Activated CD4-positive, alpha-beta T cell treated with anti-CD3 and anti-CD28 coated beads, Interleukin-10, Interleukin-2, amounts not matched to agents 100 ng/mL and 50 ng/mL, durations not matched to agents 16 hours and 8 hours (primary cell): ENCODE data around the gene NAT16.
"Not testable (repeated sequence)": the region's sequence is repeated elsewhere in the genome, so short reads cannot be mapped to it uniquely, and the experiment has no call there.

Source experiments
- DNase-seq: peaks from one replicate; pipeline ENCODE4 v3.0.0-alpha.2; 2020

NAT16 gene

DNA sequence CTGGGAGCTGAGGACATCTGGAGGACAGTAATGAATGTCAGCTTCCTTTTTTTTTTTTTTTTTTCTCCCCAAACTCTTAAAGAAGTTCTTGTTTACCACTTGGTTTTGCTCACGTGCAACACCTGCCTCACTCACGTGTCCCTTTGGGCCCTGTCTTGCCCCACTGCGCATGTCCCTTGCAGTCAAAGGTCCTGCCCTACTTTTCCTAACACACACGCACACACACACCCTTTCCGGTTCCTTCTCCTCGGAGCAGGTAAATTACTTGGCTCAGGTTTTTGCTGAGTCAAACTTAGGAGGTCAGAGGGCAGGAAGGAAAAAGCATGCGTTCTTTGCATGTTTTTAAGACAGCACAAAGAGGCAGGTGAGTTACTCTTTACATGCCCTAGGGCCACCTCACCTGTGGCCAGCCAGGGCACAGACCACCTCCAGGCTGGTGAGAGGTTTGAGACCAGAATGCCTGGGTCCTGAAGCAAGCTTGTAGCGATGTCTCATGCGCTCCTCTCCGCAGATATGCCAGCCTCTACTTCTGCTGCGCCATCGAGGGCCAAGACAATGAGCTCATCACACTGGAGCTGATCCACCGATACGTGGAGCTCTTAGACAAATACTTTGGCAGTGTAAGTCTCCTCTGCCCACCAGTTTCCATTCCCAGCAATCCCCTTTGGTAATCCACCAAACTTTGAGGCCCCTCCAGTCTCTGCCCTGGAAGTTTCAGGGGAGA, 23.1 kb downstream of the NAT16 start:
- DNase-seq: no peak

DNA sequence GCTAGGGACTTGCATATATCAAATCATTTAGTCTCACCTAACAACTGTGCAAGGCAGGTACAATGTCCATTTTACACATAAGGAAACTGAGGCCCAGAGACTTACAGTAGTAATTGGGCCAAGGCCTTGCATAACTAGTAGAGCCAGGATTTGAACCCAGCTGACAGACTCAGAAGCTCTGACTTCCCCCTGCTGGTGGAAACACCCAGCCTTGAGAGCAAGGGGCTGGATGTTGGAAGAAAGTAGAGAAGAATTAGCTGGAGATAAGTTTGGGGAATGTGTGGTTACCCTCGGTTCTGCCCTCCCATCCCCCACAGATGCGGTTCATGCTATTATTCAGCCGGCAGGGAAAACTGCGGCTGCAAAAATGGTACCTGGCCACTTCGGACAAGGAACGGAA, 23.8 kb downstream of the NAT16 start:
- DNase-seq: no peak

DNA sequence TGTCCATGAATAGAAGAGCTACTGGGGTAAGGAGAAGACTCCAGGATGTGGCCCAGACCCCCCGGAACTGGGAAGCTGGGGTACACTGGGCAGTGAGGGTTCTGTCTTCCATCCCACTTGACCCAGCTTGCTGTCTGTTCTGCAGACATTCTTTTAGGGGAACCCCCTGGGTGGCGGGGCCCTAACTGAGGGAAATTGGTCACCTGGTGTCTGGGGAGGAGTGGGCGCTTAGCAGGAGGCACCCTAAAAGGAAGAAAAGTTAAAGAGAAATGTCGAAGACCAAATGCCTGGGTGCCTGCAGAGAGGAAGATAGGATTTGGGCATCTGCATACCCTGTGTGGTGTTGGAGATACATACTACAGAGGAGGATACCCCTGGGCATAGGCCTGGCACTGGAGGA, 24.8 kb downstream of the NAT16 start:
- no peak for DNase-seq

DNA sequence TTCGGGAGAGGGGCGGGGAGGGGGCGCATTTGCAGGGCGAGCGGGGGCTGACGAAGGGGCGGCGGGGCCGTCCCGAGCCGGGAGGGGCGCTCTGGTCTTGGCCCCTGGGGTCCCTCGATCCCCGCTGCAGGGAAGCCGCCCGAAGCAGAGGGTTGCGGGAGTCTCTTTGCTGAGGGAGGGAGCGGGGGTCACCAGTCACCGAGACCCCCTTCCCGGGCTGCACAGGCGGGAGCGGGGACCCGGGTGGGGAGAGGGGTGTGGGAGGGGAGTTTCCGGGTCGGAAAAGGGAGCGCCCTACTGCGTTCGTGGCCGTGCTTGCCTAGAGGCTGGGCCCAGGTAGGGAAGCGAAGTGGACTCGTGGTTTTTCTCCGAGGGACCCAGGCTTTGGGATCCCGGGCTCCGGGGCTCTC, 25.4 kb downstream of the NAT16 start:
- DNase-seq: no peak

DNA sequence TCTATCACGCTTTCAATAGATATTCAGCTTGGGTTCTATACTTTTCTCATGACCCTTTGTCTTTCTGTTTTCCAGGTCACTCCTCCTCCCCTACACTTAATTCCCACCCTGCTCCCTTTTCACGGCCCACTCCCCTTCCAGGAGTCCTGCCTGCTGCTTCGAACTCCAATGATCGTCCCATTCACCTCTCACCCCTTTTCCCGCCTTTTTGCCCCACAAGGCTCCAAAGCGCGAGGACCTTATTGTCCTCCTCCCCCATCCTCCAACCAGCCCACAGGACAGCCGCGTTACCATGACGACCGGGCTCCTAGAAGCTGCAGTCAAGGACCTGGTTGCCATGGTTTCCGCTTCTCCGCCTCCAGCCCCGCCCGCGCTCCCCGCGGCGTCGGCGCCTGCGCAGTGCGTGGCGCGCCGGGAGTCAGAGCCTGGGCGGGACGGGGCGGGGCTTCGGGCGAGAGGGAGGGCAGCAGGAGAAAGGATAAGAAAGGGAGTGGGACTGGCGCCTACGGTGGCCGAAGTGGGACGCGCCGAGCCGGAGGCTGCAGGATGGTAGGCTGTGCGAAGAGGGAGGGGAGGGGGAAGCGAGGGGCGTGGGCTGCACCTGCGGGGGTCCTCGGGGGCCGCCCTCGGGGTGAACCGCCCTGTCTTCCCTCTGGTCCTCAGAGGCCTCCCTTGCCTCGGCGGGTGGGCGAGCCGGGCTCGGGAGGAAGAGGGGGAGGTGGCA, 26.0 kb downstream of the NAT16 start, which contains the start of gene AP1S1:
Gene AP1S1 (plus strand): TSS at position 508 of the 724 bp plus-strand sequence. CDS start 39 bp downstream, at position 547.
- DNase-seq: peak; percentile 97

DNA sequence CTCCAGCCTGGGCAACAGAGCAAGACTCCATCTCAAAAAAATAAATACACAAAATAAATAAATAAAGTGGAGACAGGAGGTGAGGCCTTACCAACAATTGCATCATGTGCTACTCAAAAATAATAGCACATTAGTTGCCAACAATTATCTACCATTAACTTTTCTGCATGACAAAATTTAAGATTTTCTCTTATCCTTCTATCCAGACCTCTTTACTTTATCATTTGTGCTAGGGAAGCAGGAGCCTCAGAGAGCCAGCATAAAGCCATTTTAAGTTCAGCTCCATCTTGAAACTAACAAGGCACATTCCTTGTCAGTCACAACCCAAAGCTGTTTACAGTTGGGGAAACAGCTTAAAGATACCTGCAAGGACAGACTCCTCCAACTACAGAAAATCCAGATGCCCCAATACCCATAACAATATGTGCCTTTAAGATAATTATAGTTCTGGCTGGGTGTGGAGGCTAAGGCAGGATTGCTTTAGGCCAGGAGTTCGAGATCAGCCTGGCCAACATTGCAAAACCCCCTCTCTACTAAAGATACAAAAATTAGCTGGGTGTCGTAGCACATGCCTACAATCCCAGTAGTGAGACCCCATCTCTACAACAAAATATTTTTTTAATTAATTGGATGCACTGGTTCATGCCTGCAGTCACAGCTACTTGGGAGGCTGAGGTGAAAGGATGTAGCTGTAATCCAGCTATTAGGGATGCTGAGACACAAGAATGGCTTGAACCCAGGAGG, 28.0 kb downstream of the NAT16 start:
- DNase-seq: no peak

DNA sequence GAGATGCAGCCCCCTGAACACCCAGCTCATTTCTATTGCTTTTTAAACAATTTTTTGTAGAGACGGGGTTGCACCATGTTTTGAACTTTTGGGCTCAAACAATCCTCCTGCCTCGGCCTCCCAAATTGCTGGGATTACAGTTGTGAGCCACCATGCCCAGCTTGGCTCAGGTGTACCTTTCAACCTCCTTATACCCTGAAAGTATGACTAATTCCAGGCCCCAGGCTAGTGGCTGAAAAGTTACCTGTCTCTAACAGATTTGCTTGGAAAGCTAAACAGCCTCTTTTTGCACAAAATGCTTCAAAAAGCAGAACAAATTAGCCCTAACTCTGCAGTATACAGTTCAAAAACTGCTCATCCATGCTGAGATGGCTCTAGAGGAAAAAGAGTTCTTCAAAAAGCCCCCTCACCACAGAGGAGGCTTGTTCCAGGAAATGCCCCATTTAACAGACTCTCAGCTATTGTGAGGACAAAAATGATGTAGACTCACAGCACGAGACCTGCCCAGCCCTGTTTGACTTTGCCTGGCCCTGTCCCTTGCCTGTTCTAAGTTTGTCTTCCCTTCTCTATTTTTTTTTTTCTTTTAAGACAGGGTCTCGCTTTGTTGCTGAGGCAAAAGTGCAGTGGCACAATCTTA, 39.2 kb downstream of the NAT16 start:
- DNase-seq: no peak

DNA sequence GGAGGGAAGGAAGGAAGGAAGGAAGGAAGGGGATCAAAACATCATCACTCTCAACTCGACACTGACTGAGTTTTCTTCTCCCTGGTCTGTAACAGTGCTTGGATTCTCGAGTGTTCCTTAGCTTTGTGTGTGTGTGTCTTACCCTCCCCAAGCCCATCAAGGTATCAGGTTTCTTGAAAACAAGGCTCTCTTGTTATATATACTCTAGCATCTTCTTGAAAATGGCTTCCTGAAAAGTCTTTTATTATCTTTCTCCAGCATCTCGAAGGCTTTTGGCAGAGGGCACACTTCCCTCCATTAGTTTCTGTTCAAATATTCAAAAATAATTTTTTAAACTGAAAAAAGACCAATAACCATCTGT, 39.8 kb downstream of the NAT16 start:
- no peak for DNase-seq

DNA sequence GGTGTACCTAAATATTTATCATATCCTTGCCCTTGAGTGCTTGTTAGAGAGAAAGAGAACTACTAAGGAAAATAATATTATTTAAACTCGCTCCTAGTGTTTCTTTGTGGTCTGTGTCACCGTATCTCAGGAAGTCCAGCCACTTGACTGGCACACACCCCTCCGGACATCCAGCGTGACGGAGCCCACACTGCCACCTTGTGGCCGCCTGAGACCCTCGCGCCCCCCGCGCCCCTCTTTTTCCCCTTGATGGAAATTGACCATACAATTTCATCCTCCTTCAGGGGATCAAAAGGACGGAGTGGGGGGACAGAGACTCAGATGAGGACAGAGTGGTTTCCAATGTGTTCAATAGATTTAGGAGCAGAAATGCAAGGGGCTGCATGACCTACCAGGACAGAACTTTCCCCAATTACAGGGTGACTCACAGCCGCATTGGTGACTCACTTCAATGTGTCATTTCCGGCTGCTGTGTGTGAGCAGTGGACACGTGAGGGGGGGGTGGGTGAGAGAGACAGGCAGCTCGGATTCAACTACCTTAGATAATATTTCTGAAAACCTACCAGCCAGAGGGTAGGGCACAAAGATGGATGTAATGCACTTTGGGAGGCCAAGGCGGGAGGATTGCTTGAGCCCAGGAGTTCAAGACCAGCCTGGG, 41.8 kb downstream of the NAT16 start:
- peak; percentile 93 for DNase-seq

DNA sequence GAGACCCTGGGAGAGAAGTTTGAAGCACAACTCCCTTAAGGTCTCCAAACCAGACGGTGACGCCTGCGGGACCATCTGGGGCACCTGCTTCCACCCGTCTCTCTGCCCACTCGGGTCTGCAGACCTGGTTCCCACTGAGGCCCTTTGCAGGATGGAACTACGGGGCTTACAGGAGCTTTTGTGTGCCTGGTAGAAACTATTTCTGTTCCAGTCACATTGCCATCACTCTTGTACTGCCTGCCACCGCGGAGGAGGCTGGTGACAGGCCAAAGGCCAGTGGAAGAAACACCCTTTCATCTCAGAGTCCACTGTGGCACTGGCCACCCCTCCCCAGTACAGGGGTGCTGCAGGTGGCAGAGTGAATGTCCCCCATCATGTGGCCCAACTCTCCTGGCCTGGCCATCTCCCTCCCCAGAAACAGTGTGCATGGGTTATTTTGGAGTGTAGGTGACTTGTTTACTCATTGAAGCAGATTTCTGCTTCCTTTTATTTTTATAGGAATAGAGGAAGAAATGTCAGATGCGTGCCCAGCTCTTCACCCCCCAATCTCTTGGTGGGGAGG, 42.4 kb downstream of the NAT16 start:
- no peak for DNase-seq

DNA sequence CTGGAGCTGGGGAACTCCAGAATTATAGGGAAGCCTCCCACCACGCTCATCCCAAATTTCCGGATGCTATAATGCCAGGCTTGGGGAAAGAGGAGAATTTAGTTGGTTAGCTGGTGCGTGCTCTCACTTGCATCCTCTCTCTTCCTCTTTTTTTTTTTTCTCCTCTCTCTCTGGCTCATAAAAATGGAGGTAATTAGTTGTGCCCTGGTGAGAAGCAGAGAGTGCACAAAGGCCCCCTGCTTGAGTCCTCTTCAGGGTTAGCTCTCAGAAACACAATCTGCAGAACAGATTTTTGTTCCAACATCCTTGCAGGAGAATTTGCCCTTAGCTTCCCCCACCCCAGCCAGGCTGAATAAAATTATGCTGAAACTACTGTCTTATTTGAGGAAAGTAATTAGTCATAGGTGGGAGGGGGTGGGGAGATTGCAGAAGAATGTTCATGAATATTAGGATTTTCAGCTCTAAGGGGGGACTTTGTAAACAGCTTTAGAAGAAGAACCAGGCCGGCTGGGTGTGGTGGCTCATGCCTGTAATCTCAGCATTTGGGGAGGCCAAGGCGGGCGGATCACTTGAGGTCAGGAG, 45.6 kb downstream of the NAT16 start:
- DNase-seq: no peak

DNA sequence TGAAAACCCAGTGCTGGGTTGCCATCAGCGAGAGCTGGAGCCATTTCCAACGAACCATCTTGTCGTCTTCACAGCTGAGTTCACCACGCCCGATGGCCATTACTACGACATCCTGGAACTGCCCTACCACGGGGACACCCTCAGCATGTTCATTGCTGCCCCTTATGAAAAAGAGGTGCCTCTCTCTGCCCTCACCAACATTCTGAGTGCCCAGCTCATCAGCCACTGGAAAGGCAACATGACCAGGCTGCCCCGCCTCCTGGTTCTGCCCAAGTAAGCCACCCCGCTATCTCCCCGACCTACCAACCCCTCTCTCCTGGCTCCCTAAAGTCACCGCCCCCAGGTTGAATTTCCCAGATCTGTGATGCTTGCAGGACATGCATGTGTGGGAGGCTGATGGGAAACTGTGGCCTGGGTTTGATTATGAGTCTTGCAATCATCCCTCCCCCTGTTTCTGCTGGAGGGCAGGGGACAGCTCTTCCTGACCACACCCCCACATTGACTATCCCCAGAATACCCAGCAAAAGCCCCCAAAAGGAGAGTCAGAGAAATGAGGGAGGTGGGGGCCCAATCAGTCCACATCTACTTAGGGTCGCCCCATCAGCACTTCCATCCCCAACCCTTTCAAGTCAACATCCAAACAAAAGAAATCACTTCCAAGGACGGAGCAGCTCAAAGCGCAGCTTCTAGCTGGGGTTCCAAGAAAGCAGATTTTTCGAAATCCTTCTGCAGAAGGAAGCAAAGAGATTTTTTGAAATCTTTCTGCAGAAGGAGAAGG, 46.3 kb downstream of the NAT16 start:
- DNase-seq: no peak

DNA sequence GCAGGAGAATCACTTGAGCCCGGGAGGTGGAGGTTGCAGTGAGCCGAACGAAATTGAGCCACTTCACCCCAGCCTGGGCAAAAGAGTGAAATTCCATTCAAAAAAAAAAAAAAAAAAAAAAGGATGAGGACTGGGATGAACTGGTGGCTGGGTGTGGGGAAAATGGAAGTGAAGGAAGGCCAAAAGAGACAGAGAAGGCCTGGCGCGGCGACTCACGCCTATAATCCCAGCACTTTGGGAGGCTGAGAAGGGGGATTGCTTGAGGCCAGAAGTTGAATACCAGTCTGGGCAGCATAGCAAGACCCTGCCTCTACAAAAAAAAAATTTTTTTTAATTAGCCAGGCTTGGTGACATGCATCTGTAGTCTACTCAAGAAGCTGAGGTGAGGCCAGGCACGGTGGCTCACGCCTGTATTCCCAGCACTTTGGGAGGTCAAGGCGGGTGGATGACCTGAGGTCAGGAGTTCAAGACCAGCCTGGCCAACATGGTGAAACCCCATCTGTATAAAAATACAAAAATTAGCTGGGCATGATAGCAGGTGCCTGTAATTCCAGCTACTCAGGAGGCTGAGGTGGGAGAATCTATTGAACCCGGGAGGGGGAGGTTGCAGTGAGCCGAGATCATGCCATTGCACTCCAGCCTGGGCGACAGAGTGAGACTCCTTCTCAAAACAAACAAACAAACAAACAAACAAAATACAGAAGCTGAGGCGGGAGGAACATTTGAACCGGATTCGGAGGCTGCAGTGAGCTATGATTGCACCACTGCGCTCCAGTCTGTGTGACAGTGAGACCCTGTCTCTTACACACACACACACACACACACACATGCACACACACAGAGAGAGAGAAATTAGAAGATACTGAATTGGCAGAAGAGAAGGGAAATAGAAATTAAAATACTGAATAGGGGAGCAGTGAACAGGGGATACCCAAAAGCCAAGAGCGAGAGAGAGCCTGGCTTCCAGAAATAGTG, 47.2 kb downstream of the NAT16 start:
- DNase-seq: not testable (repeated sequence)

DNA sequence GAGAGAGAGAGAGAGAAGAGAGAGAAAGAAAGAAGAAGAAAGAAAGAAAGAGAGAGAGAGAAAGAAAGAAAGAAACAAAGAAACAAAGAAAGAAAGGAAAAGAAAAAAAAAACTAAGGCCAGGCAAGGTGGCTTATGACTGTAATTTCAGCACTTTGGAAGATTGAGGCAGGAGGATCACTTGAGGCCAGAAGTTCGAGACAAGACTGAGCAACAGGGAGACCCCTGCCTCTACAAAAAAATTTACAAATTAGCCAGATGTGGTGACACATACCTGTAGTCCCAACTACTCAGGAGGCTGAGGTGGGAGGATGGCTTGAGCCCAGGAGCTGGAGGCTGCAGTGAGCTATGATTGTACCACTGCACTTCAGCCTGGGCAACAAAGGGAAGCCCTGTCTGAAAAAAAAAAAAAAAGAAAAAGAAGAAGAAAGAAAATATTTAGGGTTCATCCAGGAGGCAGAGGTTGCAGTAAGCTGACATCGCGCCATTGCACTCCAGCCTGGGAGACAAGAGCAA, 50.4 kb downstream of the NAT16 start:
- no peak for DNase-seq

DNA sequence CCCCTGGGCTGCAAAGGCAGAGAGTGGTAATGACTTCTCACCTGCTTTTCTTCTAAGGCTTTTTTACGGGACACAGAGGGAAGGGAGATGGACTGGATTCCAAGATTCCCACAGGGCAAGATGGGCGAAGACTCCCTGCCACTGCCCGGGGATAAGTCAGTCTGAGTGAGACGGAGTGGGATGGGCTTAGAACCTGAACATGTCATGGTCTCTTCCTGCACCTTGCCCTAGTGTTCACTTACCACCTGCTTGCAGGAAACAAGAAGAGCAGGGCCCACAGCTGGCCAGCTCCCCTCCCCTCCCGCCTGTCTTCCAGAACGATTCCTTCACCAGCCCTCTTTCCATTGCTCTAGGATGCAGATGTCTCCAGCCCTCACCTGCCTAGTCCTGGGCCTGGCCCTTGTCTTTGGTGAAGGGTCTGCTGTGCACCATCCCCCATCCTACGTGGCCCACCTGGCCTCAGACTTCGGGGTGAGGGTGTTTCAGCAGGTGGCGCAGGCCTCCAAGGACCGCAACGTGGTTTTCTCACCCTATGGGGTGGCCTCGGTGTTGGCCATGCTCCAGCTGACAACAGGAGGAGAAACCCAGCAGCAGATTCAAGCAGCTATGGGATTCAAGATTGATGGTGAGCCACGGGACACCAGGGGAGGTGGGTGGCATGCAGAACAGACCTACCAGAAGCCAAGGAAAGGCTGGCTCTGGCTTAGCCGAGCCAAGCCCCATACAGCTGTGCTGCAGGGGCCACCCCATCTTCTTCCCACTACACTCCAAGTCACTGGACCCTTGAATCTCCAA, 51.9 kb downstream of the NAT16 start:
- no peak for DNase-seq

DNA sequence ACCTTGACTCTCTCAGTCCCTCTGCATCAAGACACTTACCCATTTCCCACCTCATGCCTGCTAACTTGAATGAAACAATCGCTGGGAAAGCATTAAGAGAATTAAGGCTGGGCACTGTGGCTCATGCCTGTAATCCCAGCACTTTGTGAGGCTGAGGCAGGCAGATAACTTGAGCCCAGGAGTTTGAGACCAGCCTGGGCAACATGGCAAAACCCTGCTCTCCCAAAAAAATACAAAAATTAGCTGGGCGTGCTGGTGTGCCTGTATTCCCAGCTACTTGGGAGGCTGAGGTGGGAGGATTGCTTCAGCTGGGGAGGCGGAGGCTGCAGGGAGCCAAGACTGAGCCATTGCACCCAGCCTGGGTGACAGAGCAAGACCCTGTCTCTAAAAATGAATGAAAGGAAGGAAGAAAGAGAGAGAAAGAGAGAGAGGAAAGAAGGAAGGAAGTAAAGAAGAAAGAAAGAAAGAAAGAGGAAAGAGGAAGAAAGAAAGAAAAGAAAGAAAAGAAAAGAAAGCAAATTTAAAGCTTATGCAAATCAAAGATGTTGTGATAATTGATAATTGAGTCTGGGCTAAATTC, 52.5 kb downstream of the NAT16 start:
- DNase-seq: no peak

DNA sequence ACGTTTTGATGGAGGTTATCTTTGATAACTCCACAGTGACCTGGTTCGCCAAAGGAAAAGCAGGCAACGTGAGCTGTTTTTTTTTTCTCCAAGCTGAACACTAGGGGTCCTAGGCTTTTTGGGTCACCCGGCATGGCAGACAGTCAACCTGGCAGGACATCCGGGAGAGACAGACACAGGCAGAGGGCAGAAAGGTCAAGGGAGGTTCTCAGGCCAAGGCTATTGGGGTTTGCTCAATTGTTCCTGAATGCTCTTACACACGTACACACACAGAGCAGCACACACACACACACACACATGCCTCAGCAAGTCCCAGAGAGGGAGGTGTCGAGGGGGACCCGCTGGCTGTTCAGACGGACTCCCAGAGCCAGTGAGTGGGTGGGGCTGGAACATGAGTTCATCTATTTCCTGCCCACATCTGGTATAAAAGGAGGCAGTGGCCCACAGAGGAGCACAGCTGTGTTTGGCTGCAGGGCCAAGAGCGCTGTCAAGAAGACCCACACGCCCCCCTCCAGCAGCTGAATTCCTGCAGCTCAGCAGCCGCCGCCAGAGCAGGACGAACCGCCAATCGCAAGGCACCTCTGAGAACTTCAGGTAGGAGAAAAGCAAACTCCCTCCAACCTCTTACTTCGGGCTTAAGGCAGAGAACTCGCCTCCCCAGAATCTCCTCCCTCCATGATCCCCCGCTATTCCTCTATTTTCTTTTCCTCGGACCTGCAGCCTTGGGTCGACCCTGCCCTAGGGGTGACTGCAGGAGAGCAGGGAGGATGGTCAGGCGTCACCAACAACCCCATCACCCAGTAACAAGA, 53.2 kb downstream of the NAT16 start, which contains the start of gene SERPINE1:
Gene SERPINE1 (plus strand): TSS at position 454 of the 809 bp plus-strand sequence. CDS start 1,290 bp downstream, outside the sequence.
- peak; percentile 70 for DNase-seq
